Amygdala (tissue), 56 donors: ENCODE measurements around the gene ADORA1.
A peak's percentile ranks its signal among the peaks of the same experiment; 100 is the strongest.

Experiments used
- DNase-seq, 56 donors: peaks; one replicate each; lab custom pipeline; 2025; lab: John Stamatoyannopoulos, UW

Gene ADORA1

DNA sequence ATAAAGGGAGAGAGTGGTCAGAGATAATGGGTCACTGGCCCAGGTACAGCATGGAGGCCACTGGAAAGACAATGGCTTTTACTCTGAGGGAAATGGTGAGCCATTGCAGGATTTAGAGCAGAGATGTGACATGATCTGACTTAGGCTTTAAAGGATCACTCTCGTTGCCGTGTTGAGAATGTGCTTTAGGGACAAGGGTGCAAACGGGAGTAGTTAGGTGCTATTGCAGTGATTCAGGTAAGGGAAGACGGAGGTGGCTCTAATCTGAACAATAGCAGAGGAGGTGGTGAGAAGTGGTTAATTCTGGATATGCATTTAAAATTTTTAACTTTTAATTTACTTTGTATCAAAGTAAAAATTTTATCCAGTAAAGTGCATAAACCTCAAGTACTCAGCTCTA is 9.8 kb downstream of the ADORA1 start:
- no peak for DNase-seq

DNA sequence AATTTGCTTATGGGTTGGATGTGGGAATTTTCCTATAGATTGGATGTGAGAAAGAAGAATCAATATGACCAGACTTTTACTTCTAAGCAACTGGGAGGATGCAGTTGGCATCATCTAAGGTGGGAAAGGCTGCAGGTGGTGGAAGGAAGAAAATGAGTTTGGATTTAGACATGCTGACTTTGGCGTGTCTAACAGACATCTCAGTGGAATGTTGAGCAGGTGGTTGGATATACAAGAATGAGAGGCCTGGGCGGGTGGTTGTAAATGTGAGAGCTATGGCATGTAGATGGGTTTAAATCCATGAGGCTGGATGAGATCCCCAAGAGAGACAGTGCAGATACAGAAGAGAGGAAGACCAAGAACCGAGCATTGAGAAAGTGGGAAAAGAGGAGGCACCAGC is 10.5 kb downstream of the ADORA1 start:
- DNase-seq = no peak

DNA sequence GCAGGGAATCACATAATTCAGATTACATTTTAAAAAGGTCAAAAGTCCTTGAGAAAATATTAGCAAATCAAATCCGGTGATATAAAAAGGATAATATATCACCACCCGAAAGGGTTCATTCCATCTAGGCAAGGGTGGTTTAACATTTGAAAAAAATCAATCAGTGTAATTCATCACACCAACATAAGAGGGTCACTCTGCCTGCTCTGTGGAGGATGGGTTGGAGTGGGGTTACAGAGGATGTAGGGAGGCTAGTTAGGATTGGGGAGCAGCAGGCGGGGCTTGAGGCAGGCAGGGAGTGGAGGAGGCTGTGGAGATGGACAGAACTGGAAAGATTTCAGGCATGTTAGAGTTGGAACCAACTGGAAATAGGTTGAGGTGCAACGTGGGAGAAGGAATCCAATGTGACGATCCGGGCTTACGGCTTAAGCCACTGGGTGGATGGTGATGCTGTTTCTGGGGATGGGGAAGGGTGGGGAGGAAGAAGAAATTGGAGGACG is 12.5 kb downstream of the ADORA1 start:
- DNase-seq = no peak

DNA sequence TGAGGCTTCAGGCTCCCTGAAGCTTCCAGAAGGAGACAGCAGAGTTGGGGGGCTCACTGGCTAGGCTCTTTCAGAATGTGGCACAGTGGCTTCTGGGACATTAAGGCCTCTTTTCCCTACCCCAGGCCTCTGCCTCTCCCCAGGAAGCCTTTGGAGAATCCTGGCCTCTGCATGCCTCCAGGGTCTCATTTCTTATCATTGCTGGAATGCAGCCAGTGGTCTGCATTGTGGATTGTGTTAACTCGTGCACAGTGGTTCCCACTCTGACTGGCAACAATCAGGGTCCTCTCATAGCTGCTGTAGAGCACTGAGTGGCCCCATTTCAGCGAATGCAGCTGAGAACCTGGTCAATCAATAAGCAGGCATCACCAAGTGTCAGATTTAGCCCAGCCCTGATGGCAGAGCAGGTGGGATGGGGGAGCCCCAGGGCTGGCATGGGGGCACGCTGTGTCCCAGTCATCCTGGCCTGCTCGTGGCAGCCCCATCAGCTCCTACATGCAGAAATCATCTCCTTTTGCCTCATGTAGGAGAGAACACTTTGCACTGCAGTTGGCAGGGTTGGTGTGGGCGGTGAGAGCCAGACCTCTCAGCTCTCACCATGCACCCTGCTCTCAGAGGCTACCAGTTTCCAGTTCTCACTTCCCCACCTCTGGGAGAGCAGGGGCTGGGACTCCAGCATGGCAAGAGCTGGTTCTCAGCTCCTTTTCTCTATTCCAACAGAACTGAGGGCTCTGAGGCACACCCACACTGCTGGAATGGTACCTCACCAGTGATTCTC is 13.4 kb downstream of the ADORA1 start:
- DNase-seq = peak in 2 of 56 donors; percentile 19 to 43

DNA sequence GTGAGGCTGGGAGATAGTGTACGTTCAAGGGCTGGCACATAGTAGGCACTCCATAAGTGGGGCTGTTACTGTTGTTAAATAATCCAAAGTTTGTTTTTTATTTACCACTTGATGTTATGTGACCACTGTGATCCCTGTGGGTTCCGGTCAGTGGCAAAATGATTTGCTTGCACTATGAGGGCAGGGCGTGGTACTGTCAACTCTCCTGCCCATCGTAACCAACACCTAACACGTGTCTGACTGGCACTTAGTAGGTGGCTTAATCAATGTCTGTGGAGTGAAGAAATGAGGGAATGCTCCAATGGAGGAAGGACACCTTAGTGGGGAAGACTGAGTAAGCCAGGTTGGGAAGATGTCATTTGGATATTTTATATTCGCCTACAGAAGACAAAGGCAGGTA is 14.6 kb downstream of the ADORA1 start:
- DNase-seq = no peak

DNA sequence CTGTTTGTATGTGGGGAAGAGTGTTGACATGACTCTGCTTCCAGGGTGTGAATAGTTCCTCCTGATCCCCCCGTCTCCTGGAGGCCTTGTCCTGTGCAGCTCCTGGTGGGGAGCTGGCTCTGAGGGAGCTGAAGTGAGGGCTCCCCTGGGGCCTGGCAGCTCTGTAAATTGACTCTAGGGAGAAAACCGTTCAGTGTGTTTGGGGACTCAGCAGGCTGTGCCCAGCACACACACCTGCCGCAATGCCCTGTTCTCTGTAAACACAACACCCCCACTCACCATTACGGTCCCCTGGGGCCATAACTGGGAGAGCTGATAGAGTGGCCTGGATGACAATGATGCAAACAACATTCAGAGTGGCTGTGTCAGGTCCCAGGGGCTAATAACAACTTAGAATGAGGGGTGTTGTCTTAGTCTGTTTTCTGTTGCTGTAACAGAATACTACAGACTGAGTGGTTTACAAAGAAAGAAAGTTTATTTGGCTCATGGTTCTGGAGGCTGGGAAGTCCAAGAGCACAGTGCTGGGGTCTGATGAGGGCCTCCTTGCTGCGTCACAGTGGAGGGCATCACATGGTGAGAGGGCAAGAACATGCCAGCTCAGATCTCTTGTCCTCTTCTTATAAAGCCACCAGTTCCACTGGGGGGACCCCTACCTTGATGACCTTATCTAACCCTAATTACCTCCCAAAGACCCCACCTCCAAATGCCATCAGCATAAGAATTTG is 15.3 kb downstream of the ADORA1 start:
- no peak for DNase-seq

DNA sequence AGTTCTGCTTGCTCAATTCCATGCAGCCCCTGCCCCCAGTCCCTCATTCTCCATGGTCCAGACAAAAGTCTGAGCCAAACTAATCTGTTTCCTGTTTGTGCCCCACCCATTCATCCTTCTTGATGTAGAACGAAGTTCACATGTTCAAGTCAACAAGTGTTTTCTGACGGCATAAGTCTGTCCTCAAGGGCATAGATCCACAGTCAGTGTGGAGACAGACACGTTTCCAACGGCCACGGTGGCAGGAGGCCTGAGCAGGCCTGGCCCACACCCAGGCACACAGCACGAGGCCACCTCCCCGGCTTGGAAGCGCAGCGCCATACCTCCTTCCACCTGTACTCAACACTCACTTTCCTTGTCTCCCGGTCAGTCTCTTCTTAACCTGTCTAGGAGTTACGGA is 16.1 kb downstream of the ADORA1 start:
- no peak for DNase-seq

DNA sequence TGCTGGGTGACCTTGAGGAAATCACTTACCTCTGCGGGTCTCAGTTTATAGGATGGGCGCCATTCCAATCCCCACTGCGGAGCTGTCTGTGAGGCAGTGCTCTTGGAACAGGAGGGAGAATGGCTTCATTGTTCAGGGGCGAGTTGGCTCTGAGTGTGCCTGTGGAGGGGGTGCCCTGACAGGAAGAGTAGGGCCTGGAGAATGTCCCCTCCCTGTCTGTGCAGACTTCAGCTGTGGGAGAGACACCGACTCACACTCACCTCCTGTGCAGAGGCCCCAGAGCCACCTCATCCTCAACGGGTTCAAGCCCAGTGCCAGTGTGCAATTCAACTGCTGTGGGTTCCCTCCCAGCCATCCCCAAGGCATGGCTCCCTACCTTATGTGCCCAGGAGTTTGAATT is 17.1 kb downstream of the ADORA1 start:
- peak in 50 of 56 donors; percentile 36 to 88 (median 72) for DNase-seq

DNA sequence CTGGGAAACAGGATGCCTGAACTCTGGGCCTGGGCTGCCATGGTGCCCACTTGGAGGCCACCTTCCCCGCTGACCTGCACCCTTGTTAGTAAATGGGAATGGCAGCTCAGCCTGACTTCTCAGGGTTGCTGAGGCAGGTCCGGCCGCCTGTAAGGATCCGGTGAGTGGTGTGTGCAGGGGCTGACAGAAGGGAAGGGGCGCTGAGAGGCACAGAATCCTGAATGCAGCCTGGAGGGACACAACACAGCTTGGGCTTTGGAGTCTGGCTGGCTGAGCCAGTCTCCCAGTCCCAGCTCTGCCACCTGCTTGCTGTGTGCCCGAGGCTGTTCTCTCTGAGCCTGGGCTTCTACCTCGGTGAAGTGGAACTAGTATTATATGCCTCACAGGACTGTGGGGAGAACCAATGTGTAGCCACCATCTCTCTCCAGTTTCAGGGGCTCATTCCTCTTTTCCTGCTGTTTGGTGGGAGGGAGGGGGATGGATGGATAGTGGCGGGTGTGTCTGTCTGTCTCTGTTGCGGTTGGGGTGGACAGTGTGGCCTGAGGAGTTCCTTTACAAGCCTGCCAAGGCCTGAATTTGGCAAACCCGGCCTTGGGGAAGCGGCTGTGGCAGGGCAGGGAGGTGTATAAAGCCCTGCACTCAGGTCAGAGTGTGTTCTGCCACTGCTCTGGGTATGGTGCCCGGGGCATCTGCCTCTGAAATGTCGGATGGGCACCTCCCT is 18.0 kb downstream of the ADORA1 start:
- DNase-seq = peak in 1 of 56 donors; percentile 19

DNA sequence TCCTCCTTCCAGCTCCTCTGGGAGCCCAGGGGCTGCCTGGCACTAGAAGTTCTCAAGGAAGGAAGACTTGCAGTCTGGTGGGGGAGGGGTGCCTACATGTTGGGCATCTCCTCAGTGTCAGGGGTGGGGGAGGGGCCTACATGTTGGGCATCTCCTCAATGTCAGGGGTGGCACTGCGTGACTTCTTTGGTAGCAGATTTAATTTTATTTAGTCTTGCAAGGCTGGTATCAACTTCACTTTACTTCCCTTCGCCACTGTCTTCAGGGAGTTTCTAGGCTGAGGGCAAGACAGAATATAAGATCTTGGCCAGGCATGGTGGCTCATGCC is 18.5 kb downstream of the ADORA1 start:
- peak in 1 of 56 donors; percentile 32 for DNase-seq

DNA sequence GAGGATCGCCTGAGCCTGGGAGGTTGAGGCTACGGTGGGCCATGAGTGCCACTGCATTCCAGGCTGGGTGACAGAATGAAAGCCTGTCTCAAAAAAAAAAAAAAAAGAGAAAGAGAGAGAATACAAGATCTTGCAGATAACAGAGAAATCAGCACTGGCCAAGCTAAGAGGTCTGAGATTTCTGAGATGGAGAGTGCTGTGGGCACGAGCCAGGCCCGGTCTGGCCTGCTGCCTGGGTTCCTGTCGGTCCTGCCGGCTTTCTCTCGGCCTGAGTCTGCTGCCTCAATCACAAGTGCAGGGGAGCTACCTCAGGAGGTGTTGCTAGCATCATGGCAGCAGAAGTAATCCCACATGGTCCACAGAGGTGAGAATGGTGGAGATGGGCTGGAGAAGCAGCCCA is 19.0 kb downstream of the ADORA1 start:
- DNase-seq = peak in 8 of 56 donors; percentile 21 to 52 (median 34)

DNA sequence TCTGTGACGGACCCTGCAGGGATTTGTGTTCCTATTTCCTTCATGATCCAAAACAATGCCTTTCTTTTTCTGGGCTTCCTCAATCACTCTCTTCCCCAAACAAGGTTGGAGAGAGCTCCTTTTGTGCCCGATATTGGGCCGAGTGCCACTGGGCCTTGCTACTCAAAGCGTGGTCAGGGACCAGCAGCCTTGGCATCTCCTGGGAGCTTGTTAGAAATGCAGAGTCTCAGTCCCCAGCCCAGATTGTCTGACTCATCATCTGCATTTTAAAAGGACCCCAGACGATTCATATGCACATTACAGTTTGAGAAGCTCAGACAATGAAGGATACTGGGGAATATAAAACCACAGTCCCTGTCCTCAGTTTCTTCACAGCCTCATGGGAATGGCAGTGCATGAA is 19.9 kb downstream of the ADORA1 start:
- DNase-seq = peak in 41 of 56 donors; percentile 24 to 79 (median 60)

DNA sequence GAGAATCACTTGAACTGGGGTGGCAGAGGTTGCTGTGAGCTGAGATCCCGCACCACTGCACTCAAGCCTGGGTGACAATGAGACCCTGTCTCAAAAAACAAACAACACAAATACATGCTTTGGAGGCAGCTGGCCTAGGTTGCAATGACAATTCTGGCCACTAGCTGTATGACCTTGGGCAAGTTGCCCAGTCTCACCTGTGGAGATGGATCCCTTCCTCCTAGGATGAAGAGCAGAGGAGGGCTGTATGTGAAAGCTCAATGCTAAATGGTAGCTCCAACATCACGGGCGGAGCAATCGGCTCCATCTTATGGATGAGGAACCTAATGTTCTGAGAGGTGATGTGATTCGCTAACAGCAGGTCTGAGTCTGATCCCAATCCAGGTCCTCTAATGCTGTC is 20.6 kb downstream of the ADORA1 start:
- no peak for DNase-seq

DNA sequence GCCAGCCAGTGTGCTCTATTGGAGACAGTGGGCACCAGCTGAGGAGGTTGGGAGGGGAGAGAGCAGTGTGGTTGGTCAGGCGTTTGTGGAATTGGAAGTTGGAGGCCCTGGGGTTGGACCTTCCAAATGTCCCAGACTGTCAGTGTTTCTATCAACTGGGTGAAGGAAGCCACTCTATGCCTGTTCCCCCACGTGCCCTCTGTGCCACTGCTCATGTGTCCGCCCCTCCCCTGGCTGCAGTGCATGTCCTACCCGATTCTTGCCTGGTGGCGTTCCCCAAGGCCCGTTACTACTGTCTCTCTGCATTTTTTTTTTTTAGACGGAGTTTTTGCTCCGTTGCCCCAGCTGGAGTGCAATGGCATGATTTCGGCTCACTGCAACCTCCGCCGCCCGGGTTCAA is 21.1 kb downstream of the ADORA1 start:
- peak in 4 of 56 donors; percentile 23 to 46 (median 29) for DNase-seq

DNA sequence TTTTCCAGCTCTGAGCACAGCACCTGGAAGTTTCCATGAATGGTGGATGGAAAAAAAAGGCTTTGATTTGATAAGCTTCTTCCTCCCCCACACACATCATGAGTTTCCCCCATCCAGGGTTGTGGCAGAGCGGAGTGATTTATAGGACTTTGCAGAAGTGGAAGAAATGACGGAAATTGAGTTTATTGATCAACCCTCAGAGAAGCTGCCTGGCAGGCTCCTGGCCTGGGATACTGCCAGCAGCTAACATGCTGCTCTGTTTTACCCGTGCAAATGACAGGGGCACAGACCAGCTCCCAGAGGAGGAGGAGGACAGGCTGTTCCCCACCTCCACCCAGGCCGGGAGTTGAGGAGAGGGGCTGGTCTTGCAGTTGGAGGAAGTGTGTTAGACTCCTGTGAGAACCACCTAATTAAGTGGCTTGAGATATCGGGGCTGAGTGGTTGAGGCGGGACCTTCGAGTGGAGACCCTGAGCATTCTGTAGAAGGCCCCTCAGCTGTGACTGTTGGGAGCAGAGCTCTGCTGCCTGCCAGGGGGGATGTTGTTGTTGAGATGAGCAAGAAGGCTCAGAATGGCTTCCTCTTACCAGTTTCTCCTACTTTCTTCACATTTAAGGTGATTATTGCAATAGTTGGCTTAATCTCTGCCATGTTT is 21.8 kb downstream of the ADORA1 start:
- no peak for DNase-seq

DNA sequence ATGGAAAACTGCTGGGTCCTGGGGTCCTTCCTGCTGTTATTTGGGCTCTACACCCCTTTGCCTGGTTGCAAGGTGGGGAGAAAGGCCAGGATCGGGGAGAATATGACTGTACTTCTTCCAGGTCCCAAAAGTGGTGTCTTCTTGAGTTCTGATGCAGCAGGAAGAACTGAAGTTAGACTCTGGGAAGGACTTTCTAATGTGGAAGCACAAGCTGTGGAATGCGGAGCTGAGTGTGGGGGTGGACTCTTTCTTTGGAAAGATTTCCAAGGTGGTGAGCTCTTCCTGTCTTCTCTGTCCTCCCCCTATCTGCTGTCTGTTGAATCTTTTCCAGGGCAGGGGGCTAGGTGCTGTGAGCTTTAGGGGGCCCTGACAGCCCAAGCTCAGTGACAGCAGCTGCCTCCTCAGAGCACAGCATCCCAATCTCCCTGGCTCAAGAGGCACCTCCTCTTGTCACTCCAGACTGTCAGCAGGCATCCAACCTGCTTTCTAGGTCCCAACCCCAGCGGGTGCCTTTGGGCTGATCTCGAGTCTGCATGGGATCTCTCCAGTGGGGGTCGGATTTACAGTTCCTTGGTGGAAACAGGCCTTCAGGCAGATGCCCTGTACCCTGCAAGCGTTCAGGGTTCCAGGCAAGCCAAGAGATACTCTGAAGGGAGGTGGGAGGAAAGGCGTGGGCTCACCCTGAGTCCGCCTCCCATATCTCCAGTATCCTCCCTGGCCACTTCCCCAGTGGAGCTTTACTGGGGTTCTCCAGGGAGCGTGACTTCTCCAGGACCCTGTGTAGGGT is 23.2 kb downstream of the ADORA1 start:
- no peak for DNase-seq

DNA sequence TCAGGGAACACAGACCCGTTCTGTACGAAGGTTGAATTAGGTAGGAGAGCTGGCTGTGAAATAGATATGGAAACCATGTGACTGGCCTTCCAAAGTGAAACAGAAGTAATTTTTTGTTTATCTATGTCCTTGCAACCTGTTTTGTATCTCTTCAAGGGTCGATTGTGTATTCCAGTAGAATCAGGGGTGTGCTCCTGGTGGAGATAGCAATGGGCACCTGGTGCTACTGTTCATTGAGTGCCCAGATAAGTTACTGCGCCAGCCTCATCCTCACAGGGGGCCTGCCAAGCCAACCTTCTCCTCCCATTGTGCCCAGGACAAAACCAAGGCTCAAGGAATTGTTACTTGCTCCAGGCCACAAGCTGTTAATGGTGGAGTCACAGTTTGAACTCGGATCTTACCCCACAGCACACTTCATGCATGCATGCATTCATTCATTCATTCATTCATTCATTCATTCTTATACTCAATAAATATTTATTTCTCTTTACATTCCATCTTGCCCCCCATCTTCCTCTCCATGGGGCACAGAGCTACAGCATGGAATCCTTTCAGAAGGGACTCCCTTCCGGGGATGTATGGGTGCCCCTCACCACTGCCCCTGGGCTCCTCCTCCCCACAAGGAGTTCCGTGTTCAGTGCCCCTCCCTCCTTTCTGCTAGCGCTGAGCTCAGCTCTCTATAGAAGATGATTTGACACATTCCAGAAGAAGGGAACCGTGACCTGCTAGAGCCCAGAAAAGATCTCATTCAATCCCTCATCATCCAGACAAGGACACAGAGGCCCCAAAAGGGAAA is 24.0 kb downstream of the ADORA1 start:
- no peak for DNase-seq

DNA sequence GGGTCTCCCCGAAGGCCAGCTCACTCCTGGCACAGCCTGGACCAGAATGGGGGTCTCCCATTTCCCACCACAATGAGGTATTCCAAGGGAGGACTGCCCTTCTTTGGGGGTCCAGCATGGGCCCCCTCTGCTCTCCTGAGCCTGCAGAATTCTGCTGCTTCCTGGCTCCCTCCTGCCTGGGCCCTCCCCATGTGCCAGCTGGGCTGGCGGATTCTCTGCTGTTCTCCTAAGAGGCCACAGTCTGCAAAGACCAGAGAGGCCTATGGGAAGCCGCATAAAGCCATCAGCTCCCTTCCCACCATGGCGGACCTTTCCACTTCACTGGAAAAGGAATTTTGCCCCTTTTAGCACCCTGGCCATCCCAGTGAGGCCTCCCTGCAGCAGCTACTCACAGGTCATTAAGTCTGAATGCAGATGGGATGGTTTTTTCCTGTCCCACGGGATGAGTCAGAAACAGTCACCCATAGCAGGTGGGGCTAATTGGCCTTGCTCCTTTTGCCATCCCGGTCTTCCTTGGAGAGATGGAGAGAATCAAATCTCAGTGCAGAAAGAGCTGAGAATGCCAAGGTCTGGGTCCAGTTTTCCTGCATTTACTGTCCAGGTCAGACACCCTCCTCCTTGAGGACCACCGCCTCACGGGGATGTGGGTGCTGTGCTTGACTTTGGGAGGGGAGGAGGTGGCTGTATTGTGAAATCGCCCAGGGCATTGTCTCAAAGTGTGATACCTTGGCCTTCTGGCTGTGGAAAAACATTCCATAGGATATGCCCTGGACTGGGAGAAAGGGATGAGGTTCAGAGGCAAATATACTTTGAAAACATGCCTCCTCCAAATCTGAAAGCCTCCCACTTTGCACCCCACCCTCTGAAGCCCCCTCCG is 24.9 kb downstream of the ADORA1 start:
- no peak for DNase-seq
